ENCODE measurements around the gene TSPAN16.

DNA sequence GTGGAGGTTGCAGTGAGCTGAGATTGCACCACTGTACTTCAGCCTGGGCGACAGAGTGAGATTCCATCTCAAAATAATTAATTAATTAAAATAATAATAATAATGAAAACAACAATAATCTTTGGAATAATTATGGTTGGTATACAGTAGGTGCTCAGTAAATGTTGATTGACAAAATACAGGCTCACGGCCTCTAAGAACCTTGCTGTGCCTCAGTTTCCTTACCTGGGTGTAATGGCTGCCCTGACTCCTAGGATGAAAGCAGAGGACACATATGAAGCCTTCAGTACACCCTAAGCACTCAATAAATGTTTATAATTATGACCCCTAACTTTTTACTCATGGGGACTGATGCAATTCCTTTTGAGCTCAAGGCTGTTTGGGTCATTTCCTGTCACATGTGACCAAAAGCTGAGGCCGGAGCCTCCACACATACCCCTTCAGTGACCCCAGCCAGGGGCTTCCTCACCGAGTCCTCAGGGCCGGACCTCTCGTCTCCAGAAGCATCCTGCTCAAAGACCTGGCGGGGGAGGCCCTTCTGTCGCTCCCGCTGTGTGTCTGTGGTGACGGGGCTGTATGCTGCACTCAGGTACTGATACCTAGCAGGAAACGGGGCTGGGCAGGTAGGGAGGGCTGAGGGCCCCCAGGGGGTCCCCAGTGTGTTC is 44.2 kb upstream of the TSPAN16 start:
- TF ChIP-seq, protein P1, sequence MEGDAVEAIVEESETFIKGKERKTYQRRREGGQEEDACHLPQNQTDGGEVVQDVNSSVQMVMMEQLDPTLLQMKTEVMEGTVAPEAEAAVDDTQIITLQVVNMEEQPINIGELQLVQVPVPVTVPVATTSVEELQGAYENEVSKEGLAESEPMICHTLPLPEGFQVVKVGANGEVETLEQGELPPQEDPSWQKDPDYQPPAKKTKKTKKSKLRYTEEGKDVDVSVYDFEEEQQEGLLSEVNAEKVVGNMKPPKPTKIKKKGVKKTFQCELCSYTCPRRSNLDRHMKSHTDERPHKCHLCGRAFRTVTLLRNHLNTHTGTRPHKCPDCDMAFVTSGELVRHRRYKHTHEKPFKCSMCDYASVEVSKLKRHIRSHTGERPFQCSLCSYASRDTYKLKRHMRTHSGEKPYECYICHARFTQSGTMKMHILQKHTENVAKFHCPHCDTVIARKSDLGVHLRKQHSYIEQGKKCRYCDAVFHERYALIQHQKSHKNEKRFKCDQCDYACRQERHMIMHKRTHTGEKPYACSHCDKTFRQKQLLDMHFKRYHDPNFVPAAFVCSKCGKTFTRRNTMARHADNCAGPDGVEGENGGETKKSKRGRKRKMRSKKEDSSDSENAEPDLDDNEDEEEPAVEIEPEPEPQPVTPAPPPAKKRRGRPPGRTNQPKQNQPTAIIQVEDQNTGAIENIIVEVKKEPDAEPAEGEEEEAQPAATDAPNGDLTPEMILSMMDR (IDR thresholded peaks at IDR 0.05; ENCODE audit: low read length), result no peak
- TF ChIP-seq EZH2 (IDR thresholded peaks at IDR 0.05; ENCODE audit: borderline replicate concordance, low read length), result no peak
